NCI-H1436 treated with DMSO at 0.1 percent for 48 hours (cell line): Measurements from ENCODE around the gene EHD4.

Source experiments
- DNase-seq: peaks from one replicate; lab custom pipeline; 2025; lab: John Stamatoyannopoulos, UW

Gene EHD4

GRCh38 chr15:41972253-41973242, at the start of gene EHD4:
EHD4 (minus strand) TSS chr15:41972557; CDS start chr15:41972494, 63 bp downstream.
- DNase-seq: peak; percentile 94

- no peak for DNase-seq
Measured at GRCh38 chr15:42021593-42021992, 49.2 kb upstream of the EHD4 start.

- DNase-seq: no peak
Measured at GRCh38 chr15:42020713-42021273, 48.4 kb upstream of the EHD4 start, which contains the start of gene PLA2G4E. PLA2G4E (minus strand) TSS chr15:42021042; CDS start chr15:42021030, 12 bp downstream.

- DNase-seq: no peak
Measured at GRCh38 chr15:42018306-42019224, 46.2 kb upstream of the EHD4 start.

GRCh38 chr15:42016971-42017370, 44.6 kb upstream of the EHD4 start:
- no peak for DNase-seq

- no peak for DNase-seq
Measured at GRCh38 chr15:42014406-42014805, 42.0 kb upstream of the EHD4 start.

GRCh38 chr15:42012928-42013482, 40.6 kb upstream of the EHD4 start:
- no peak for DNase-seq

GRCh38 chr15:42012241-42012640, 39.9 kb upstream of the EHD4 start:
- DNase-seq: no peak

- no peak for DNase-seq
Measured at GRCh38 chr15:42011074-42011473, 38.7 kb upstream of the EHD4 start.

- no peak for DNase-seq
Measured at GRCh38 chr15:42010434-42010833, 38.1 kb upstream of the EHD4 start.

- DNase-seq: no peak
Measured at GRCh38 chr15:42009474-42009873, 37.1 kb upstream of the EHD4 start.

- DNase-seq: no peak
Measured at GRCh38 chr15:42009022-42009421, 36.7 kb upstream of the EHD4 start.

GRCh38 chr15:42007386-42007785, 35.0 kb upstream of the EHD4 start:
- no peak for DNase-seq

- no peak for DNase-seq
Measured at GRCh38 chr15:42002333-42002732, 30.0 kb upstream of the EHD4 start.

GRCh38 chr15:42001236-42001635, 28.9 kb upstream of the EHD4 start:
- no peak for DNase-seq

- no peak for DNase-seq
Measured at GRCh38 chr15:41999290-42000285, 27.2 kb upstream of the EHD4 start.

GRCh38 chr15:41997845-41998244, 25.5 kb upstream of the EHD4 start:
- DNase-seq: no peak

- DNase-seq: no peak
Measured at GRCh38 chr15:41996921-41997592, 24.7 kb upstream of the EHD4 start.

- no peak for DNase-seq
Measured at GRCh38 chr15:41996376-41996775, 24.0 kb upstream of the EHD4 start.

GRCh38 chr15:41995476-41995855, 23.1 kb upstream of the EHD4 start:
- DNase-seq: no peak
